ENCODE results near the gene GDF9.

Gene GDF9

DNA sequence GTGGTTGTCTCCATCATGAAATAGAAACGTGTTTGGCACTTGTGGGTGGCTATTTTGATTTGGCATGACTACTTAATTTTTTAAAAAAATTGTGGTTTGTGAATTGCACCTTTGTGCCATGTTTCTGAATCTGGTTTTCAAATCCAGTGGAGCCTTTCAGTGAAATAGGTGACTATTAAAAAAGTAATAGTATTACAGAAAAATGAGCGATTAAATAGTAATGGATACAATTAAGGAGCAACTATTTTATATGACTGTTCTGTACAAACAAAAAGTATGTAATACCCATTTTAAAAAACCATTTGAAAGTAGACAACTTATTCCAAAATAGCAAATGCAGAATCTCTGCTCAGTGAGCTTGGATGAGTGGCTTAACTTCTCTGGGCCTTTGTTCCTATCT is 50.2 kb downstream of the GDF9 start:
- DNase-seq, result no peak

DNA sequence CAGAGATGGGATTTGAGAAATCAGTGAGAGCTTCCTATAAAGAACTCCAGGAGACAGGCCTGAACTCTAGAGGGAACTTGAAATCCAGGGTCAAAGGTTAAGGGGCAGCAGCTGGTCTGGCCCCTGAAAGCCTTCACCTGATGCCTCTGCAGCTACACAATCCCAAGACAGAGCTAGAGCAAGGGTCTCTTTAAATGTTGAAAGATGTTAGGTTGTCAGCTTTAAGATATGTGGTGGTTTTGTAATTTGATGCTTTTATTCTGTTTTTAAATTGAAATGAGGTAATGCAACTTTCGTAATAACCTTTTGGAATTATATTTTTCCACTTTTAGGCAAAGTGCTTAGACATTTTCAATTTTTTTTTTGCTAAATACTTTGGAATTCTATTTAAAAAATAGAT is 50.8 kb downstream of the GDF9 start:
- DNase-seq, result no peak

DNA sequence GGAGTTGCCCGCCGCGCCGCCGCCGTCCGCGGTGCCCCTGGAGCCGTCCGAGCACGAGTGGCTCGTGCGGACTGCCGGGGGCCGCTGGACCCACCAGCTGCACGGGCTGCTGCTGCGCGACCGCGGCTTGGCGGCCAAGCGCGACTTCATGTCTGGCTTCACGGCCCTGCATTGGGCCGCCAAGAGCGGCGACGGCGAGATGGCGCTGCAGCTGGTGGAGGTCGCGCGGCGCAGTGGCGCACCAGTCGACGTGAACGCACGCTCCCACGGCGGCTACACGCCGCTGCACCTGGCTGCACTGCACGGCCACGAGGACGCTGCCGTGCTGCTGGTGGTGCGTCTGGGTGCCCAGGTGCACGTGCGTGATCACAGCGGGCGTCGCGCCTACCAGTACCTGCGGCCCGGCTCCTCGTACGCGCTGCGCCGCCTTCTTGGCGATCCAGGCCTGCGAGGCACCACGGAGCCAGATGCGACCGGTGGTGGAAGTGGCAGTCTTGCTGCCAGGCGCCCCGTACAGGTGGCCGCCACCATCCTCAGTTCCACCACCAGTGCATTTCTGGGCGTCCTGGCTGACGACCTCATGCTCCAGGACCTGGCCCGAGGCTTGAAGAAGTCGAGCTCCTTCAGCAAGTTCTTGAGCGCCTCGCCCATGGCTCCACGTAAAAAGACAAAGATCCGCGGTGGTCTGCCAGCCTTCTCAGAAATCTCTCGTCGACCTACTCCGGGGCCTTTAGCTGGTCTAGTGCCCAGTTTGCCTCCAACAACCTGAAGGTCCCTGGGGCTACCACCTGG is 51.6 kb downstream of the GDF9 start:
- DNase-seq, result no peak

DNA sequence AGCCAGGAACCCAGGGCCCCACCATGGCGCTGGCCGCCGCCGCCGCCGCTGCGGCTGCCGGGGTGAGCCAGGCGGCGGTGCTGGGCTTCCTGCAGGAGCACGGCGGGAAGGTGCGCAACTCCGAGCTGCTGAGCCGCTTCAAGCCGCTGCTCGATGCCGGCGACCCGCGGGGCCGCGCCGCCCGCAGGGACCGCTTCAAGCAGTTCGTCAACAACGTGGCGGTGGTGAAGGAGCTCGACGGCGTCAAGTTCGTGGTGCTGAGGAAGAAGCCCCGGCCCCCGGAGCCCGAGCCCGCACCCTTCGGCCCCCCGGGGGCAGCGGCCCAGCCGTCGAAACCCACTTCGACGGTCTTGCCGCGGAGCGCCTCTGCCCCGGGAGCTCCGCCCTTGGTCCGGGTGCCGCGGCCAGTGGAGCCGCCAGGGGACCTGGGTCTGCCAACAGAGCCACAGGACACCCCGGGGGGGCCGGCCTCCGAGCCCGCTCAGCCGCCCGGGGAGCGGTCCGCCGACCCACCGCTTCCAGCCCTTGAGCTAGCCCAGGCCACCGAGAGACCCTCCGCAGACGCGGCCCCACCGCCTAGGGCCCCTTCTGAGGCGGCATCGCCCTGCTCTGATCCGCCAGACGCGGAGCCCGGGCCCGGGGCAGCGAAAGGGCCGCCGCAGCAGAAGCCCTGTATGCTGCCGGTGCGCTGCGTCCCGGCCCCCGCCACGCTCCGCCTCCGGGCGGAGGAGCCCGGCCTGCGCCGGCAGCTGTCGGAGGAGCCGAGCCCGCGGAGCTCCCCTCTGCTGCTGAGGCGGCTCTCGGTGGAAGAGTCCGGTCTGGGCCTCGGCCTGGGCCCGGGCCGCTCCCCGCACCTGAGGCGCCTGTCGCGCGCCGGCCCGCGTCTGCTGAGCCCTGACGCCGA is 52.4 kb downstream of the GDF9 start:
- peak; percentile 32 to 59 (median 45) for DNase-seq

DNA sequence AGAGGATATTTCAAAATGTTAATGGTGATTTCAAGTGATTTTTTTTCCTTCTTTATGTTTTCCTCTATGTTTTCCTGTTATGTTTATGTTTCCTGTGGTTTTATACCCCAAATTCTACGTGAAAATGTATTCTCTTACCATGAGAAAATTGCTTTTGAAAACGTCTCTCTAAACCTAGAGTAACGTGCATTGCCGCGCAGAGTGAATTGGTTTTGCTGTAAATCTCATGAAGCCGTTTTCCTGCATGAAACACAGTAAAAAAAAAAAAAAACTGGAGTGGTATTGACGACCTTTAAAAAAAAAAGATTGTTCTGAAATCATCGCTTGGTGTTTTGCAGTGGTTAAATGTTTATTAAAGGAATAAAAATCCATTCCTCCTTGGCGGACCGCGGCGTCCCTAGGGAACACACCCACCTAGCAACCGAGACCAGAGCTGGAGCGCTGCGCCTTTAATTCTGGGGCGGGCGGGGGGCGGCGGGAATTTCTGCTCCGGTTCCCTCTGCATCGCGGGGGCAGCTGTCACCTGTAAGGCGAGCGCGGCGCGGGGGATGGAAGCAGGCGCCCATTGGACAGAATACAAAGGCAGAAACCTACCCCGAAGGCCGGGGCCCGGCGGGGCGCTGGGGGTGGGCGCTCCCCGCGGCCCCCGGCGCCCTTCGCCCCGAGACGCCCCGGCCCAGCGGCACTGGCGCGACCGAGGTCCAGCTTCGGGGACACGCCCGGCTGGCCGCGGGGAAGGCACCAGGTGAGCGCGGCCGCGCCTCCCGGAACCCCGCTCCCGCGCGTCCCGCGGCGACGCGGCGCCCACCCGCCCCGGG is 53.3 kb downstream of the GDF9 start, which contains the start of gene SOWAHA:
Gene SOWAHA (plus strand): TSS at position 522 of the 818 bp plus-strand sequence. CDS start 320 bp downstream, outside the sequence.
- peak; percentile 67 to 74 (median 72) for DNase-seq

DNA sequence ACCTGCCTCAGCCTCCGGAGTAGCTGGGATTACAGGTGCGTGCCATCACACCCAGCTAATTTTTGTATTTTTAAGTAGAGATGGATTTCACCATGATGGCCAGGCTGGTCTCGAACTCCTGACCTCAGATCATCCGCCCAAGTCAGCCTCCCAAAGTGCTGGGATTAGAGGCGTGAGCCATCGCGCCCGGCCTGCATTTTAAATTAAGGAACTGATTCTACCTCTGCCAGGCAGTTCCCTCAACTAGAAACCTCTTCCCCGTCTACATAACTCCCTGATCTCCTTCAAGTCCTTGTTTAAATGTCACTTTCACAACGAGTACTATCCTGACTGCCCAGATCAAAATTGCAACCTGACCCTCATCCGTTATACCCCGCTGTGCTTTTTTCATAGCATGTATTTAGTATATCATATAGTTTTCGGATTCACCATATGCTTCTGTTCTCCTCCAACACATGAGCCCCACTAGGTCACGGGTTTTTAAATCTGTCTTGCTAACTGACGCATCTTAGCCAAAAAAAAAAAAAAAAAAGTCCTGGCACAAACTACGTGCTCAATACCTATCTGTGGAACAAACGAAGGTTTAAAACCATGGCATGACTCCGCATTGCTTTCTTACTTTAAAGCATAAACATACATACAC is 54.0 kb downstream of the GDF9 start:
- peak; percentile 15 to 62 (median 40) for DNase-seq
